Measurements from ENCODE around the gene HDGFL1.
A peak's percentile ranks its signal among the peaks of the same experiment; 100 is the strongest.

The HDGFL1 gene

DNA sequence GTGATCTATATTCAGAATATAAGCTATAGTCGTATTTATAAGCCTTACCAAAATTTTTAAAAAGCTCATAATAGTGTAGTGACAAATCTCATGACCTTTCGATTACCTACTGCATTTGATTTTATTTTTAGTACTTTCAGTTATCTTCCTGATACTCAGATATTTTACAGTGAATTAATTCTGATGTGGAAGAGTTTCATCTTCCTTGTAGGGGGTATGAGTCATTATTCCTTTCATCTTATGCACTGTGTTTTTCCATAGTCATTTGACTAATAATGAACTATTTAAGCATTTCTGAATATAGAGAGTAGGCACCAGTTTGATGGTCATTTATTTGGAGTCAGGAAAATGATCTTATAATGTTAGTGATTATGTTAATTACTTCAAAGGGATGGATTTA is 36.4 kb downstream of the HDGFL1 start:
- TF ChIP-seq, protein P1, sequence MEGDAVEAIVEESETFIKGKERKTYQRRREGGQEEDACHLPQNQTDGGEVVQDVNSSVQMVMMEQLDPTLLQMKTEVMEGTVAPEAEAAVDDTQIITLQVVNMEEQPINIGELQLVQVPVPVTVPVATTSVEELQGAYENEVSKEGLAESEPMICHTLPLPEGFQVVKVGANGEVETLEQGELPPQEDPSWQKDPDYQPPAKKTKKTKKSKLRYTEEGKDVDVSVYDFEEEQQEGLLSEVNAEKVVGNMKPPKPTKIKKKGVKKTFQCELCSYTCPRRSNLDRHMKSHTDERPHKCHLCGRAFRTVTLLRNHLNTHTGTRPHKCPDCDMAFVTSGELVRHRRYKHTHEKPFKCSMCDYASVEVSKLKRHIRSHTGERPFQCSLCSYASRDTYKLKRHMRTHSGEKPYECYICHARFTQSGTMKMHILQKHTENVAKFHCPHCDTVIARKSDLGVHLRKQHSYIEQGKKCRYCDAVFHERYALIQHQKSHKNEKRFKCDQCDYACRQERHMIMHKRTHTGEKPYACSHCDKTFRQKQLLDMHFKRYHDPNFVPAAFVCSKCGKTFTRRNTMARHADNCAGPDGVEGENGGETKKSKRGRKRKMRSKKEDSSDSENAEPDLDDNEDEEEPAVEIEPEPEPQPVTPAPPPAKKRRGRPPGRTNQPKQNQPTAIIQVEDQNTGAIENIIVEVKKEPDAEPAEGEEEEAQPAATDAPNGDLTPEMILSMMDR (IDR thresholded peaks at IDR 0.05; ENCODE audit: low read depth, low read length) = no peak
- no peak overlapping the region for H3K4me3 ChIP-seq (ENCODE audit: low read depth, low read length)

DNA sequence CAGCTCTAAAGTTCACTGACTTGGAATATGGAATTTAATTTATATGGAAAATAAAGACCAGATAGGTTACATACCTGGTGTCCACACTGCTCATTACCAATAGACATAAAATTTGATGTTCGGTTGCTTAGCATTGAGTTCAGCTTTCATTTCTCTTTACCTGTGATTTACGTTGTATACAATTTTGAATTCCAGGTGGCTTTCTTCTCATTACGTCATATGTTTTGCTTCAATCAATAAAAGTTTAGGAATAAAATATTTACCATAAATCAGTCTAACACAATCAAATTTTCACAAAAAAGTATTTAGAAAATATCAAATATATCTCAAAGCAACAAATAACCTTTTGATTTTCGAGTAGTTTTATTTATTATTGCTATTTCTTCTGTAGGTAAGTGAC is 40.8 kb downstream of the HDGFL1 start:
- TF ChIP-seq, protein P1 (IDR thresholded peaks at IDR 0.05; ENCODE audit: low read depth, low read length) = no peak
- no peak overlapping the region for H3K4me3 ChIP-seq (ENCODE audit: low read depth, low read length)

DNA sequence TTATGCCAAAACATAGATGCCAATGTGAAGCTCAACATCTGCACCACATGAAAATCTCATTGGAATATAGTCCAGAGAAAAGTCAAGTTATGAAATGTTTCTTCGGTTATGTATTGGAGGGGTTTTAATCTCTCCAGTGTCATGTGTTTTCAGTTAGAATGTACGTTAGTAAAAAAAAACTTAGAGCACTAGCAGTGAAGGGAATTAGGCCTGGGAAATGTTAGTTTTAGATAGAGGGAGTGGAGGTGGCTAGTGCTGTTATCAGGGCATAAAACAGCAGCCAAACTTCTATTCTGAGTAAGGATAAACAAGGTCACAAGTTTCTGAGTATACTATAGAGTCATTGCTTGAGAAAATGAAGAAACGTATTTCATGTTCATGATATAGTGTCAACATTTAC is 42.9 kb downstream of the HDGFL1 start:
- TF ChIP-seq, protein P1 (IDR thresholded peaks at IDR 0.05; ENCODE audit: low read depth, low read length) = no peak
- no peak overlapping the region for H3K4me3 ChIP-seq (ENCODE audit: low read depth, low read length)

DNA sequence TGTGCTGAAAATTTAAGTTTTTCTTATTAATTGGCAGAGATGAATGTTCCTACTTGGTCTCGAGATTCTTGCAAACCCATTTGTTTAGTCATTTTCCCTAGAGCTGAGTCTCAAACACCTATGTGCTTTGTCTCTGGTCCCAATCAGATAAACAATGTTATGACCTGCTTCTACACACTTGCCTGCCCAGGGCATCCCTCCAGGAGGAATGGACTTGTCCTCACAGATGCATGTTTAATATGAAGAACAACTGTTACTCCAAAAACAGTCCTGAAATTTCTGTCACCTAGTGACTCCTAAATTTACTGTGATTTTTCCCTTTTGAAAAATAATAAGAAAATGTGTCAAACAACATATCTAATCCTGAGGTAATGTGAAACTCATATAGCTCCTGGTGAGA is 43.7 kb downstream of the HDGFL1 start:
- no peak overlapping the region for H3K4me3 ChIP-seq (ENCODE audit: low read depth, low read length)
- TF ChIP-seq, protein P1 (IDR thresholded peaks at IDR 0.05; ENCODE audit: low read depth, low read length) = no peak

DNA sequence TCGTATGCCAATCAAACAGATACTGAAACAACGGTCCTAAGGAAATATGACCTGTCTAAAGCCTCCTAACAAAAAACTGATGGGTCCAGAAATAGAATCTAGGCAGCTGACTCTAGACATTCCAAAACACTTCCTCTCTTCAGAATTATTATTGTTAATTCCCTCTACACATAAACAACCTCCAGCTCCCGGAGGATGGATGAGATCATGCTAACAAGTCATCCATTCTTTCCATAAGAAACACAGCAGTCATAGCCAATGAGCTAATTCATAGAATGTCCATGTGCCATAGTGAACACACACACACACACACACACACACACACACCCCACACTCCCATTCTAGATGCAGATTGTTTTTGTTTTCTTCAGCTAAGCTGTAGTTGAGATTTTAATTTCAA is 44.3 kb downstream of the HDGFL1 start:
- 0 out of 2 replicates have a peak overlapping the region, but pooled peaks have one; percentile 9 for H3K4me3 ChIP-seq (ENCODE audit: low read depth, low read length)
- TF ChIP-seq, protein P1 (IDR thresholded peaks at IDR 0.05; ENCODE audit: low read depth, low read length) = no peak

DNA sequence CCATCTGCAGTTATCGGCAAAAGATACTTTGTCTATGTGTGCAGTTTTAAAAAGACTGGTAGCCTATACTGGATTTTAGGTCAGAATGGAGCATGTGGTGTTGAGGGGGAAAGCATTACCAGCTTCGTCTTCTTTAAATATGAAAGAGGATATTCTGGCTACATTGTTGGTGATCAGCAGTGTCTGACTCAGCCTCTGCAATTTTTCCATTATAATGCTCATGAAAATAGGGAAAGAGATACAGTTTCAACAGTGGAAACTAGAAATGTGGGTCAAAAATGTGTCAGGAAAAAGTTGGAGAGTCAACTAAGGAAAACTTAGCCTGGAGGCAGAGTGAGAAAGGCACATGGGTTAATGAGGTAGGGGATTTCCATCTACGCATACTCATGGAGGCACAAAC is 45.2 kb downstream of the HDGFL1 start:
- H3K4me3 ChIP-seq (ENCODE audit: low read depth, low read length) = no peak overlapping the region

DNA sequence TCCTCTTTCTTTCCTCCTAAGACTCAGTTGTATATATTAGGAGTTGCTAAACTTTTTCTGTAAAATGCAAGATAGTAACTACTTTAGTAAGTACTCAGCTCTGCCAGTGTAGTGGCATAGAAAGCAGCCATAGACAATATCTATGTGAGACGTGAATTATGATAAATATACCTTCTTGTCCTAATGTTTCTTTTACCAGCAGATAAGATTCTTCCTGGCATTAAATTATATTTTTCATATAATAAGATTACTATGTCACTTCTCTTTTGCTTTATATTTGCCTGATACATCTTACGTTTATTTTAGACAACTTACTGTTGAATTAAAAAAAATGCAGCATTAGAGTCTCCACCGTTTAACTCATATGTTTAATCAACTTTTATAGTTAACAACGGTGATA is 51.7 kb downstream of the HDGFL1 start:
- TF ChIP-seq, protein P1 (IDR thresholded peaks at IDR 0.05; ENCODE audit: low read depth, low read length) = no peak
- H3K4me3 ChIP-seq (ENCODE audit: low read depth, low read length) = no peak overlapping the region

More for the DNA sequence above, 45.2 kb downstream of the HDGFL1 start:
- TF ChIP-seq, protein P1 (IDR thresholded peaks at IDR 0.05; ENCODE audit: low read depth, low read length) = no peak
